HG03095 (cell line): ENCODE data around the gene NRDC.
"Not testable (repeated sequence)": the region's sequence is repeated elsewhere in the genome, so short reads cannot be mapped to it uniquely, and the experiment has no call there.

Source experiments
- ATAC-seq: cut with Tn5 transposase; IDR thresholded peaks from one replicate; pipeline ENCODE4 v1.9.1; 2021; ENCODE audit warnings: moderate library complexity; ENCODE audit not compliant: unreplicated experiment

NRDC gene

GRCh38 chr1:51898090-51898734, 19.7 kb upstream of the NRDC start:
- ATAC-seq: no peak

DNA sequence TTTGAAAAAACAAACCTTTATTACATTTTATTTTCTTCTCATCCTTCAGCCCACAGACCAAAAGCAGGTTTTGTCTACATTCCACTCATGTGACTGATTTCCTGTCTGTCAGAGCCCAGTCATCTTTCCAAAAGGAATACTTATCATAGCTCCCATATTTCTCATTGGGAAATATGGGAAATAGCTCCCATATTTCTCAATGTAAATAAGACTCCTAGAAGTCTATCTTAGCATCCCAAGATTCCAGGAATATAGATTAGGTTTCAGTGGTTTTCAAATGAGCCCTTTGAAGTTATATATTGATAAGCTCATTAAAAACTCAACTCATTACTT, 19.1 kb upstream of the NRDC start:
- no peak for ATAC-seq

DNA sequence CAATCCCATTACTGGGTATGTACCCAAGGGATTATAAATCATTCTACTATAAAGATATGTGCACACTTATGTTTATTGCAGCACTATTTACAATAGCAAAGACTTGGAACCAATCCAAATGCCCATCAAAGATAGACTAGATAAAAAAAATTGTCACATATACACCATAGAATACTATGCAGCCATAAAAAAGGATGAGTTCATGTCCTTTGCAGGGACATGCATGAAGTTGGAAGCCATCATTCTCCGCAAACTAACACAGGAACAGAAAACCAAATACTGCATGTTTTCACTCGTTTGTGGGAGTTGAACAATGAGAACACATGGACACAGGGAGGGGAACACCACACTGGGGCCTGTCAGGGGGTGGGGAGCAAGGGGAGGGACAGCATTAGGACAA, 16.2 kb upstream of the NRDC start:
- not testable (repeated sequence) for ATAC-seq

GRCh38 chr1:51878308-51878615, 265 bp downstream of the NRDC start:
- ATAC-seq: no peak

- no peak for ATAC-seq
Measured at GRCh38 chr1:51877434-51878307, 856 bp downstream of the NRDC start.

DNA sequence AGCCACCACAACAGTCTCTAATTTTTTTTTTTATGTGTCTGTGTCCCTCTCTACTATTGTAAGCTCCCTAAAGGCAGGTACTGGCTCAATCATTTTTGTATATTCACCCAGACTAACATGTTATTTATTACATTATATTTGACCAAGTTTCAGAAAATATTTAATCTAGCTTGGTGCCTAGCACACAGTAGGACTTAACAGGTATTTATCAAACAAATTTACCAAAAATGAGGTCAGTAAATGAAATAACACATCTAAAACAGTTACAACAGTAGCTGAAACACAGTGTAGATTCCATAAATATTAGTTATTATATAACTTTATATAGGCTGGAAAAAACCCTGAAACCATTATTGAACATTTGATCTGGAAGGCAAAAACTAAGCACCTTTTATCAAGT, 2.7 kb downstream of the NRDC start:
- no peak for ATAC-seq

DNA sequence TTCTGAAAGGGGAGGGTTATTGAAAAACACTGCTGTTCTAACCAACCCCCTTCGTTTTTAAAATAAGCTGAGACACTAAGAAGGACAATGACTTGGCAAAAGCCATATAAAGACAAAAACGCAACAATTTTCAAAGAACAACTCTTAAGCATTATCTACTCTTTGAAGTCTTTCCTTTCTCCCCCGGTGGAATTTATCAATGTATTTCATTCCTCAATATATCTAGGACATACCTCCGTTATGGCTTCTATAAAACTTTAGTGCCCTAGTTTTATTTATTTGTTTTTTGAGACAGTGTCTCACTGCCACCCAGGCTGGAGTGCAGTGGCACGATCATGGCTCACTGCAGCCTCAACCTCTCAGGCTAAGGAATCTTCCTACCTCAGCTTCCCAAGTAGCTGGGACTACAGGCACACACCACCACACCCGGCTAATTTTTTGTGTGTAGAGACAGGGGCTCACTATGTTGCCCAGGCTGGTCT, 3.2 kb downstream of the NRDC start:
- no peak for ATAC-seq

GRCh38 chr1:51873270-51873669, 5.3 kb downstream of the NRDC start:
- not testable (repeated sequence) for ATAC-seq

DNA sequence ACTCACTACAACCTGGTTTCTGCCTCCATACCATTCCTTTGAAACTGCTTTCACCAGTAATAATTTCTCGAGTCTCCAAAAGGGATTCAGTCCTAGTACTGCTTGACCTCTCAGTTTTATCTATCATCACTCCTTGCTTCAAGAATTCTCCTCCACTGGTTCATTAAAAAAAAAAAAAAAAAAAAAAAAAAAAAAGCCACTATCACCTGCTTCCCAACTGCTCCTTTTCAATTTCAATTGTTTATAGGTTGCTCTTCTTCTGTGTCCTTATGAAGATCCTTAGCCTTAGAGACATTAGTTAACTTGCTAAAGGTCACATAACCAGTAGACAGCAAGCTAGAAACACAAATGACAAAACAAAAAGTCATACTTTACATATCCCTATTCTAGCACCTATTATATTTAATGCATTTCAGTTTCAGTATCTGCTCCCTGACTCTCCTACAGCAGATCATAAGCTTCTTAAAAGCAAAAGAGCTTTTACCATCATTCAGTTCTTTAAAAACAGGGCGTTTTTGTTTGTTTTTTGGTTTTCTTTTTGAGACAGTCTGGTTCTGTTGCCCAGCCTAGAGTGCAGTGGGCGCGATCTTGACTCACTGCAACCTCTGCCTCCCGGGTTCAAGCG, 7.1 kb downstream of the NRDC start:
- ATAC-seq: no peak

- no peak for ATAC-seq
Measured at GRCh38 chr1:51870603-51871350, 7.8 kb downstream of the NRDC start.

GRCh38 chr1:51867479-51868232, 10.9 kb downstream of the NRDC start:
- ATAC-seq: no peak

DNA sequence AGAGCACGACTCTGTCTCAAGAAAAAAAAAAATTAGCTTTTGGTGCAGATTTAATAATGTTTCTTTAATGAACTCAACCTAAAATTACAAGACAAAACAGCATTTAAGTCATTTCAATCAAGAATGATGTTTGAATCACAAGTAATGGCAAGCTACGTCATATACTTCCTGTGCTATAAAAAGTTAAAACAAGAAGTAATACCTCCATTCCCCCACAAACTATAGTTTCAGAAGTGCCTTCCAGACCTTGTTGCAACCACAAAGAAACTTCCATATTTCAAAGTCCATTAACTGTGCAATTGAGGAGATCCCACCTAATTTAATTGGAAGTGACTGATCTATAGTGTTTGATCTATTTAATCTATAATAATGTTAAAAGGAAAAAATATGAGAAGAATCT, 15.1 kb downstream of the NRDC start:
- ATAC-seq: no peak

GRCh38 chr1:51861669-51862068, 16.9 kb downstream of the NRDC start:
- ATAC-seq: no peak

- no peak for ATAC-seq
Measured at GRCh38 chr1:51859735-51860134, 18.8 kb downstream of the NRDC start.

DNA sequence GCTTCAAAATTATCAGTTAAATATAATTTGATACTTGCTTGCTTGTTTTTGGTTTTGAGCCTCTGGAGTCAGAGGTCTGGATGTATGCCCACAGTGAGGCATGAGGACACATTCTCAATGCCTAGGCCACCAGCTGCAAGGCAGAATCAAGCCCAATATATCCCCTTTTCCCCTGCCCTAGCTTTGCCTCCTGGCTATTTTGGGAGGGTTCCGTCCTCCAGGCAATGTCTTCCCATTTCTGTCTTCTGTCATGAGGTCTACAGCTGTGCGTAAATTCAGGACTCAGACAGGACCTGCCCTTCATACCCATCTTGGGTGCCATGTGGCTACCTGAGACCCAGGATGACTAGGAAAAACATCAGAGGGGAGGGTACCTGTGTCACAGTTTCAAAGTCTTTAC, 19.2 kb downstream of the NRDC start:
- ATAC-seq: no peak

DNA sequence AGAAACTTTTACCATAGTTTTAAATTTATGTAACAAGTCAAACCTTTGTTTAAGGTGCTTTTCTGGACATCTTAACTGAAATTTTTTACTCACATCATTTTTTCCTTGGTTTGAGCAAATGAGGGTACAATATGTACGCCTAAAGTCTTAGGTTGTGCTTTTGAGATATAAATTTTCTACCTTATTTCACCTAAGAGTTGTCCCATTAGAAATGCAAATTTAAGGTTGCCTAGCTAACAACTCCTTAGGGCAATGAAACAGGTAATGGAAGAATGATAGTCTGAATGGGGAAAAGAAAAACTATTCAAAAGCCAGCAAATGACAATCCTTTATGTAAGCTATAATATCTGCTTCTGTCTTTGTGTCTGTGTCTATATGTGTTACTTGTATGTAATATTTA, 19.6 kb downstream of the NRDC start:
- ATAC-seq: no peak

GRCh38 chr1:51856745-51857144, 21.8 kb downstream of the NRDC start:
- no peak for ATAC-seq

- no peak for ATAC-seq
Measured at GRCh38 chr1:51855624-51856023, 22.9 kb downstream of the NRDC start.

- no peak for ATAC-seq
Measured at GRCh38 chr1:51853360-51853759, 25.2 kb downstream of the NRDC start.

- no peak for ATAC-seq
Measured at GRCh38 chr1:51851882-51852396, 26.6 kb downstream of the NRDC start.
